Fibroblast of lung (primary cell): Measurements from ENCODE around the gene KIZ. TPM values are rescaled to one million over a fixed set of nuclear protein-coding genes. Genes with fewer than 3 reads are reported as not detected.

Experiments
- DNase-seq, 2 donors: peaks; one replicate each; pipeline versions ENCODE4 v3.0.0 to v3.0.0-alpha.2; 2010; ENCODE audit warnings: low read depth in 2 of 2
- H2AFZ ChIP-seq: 2 replicates; pipeline ENCODE4 v1.5.1; 2012; ENCODE audit warnings: low read length, control low read depth, inconsistent platforms
- H3K27ac ChIP-seq: 2 replicates; pipeline ENCODE4 v1.5.1; 2011; ENCODE audit warnings: low read length, control low read depth; ENCODE audit not compliant: insufficient read depth
- H3K27me3 ChIP-seq: 2 replicates; pipeline ENCODE4 v1.5.1; 2011; ENCODE audit warnings: mild to moderate bottlenecking, low read length; ENCODE audit not compliant: control insufficient read depth, insufficient read depth
- H3K36me3 ChIP-seq: 2 replicates; pipeline ENCODE4 v1.5.1; 2011; ENCODE audit warnings: low read length; ENCODE audit not compliant: control insufficient read depth, insufficient read depth
- H3K4me1 ChIP-seq: 2 replicates; pipeline ENCODE4 v1.5.1; 2011; ENCODE audit warnings: low read length; ENCODE audit not compliant: control insufficient read depth, insufficient read depth; ENCODE audit errors: extremely low read depth
- H3K4me2 ChIP-seq: 2 replicates; pipeline ENCODE4 v1.5.1; 2011; ENCODE audit warnings: low read length, control low read depth; ENCODE audit not compliant: insufficient read depth; ENCODE audit errors: extremely low read depth
- H3K4me3 ChIP-seq, 4 experiments: fragments of 200-600 bp in 1 of 4; sonication (generic) in 1 of 4; replicated peaks in 1 of 4; 2 replicates each; pipeline ENCODE4 v1.5.1; 2011 to 2016; ENCODE audit warnings: low read length in 4 of 4, low read depth in 3 of 4, mild to moderate bottlenecking in 3 of 4, control low read depth in 2 of 4, inconsistent platforms in 1 of 4, mixed read lengths in 1 of 4; ENCODE audit not compliant: insufficient read depth in 1 of 4; ENCODE audit errors: control extremely low read depth in 1 of 4
- H3K79me2 ChIP-seq: 2 replicates; pipeline ENCODE4 v1.5.1; 2012; ENCODE audit warnings: mild to moderate bottlenecking, low read length, inconsistent platforms; ENCODE audit not compliant: control insufficient read depth, insufficient read depth
- H3K9ac ChIP-seq: 2 replicates; pipeline ENCODE4 v1.5.1; 2011; ENCODE audit warnings: mild to moderate bottlenecking, low read length, control low read depth; ENCODE audit not compliant: insufficient read depth
- H3K9me3 ChIP-seq: 2 replicates; pipeline ENCODE4 v1.5.1; 2012; ENCODE audit warnings: low read depth, low read length; ENCODE audit not compliant: control insufficient read depth, insufficient read depth
- H4K20me1 ChIP-seq: 2 replicates; pipeline ENCODE4 v1.5.1; 2011; ENCODE audit warnings: low read length; ENCODE audit not compliant: control insufficient read depth, insufficient read depth; ENCODE audit errors: extremely low read depth
- CTCF ChIP-seq, 2 donors: IDR thresholded peaks in 1 of 2; conservative IDR thresholded peaks in 1 of 2; 1 replicate in 1 of 2; 2 replicates in 1 of 2; pipeline ENCODE4 v1.5.1; 2011 to 2012; ENCODE audit warnings: low read length in 2 of 2, control low read depth in 1 of 2, inconsistent platforms in 1 of 2, low read depth in 1 of 2, mild to moderate bottlenecking in 1 of 2
- EZH2 ChIP-seq: IDR thresholded peaks from 2 replicates; pipeline ENCODE4 v1.5.1; 2012; ENCODE audit warnings: low read length, control low read depth, mild to moderate bottlenecking; ENCODE audit errors: missing control alignments
- polyA plus RNA-seq, 2 donors: library from polyadenylated mRNA; depleted of rRNA in 1 of 2; stranded (reverse) in 1 of 2; unstranded in 1 of 2; fragments of >200 nt; gene quantifications; 2 replicates each; pipeline ENCODE4 v1.2.1, GENCODE V29; 2011 to 2012; ENCODE audit warnings: missing spikeins in 1 of 2
- total RNA-seq: library from RNA; depleted of rRNA; stranded (reverse); fragments of >200 nt; gene quantifications from 2 replicates; pipeline ENCODE4 v1.2.1, GENCODE V29; 2014

The KIZ gene
- total and polyA plus RNA-seq, 2 donors (not counting 1 experiment from before 2014, with no cell fraction given) = 11.5 to 23.5 TPM

GRCh38 chr20:21175433-21175832, 49.6 kb downstream of the KIZ start:
- no peaks in the 10 kb centered on the region for H3K4me1 ChIP-seq
- DNase-seq = no peak

GRCh38 chr20:21177767-21178166, 51.9 kb downstream of the KIZ start:
- Histone ChIP-seq H2AFZ (no peak overlapping the region), H3K4me3 (no peak overlapping the region), H3K36me3 (no peaks in the 10 kb centered on the region), H4K20me1 (no peaks in the 10 kb centered on the region), H3K9ac (no peak overlapping the region), H3K9me3 (no peaks in the 10 kb centered on the region), H3K27me3 (no peaks in the 10 kb centered on the region), H3K4me1 (no peaks in the 10 kb centered on the region), H3K27ac (no peak overlapping the region), H3K4me2 (no peak overlapping the region), H3K79me2 (no peaks in the 10 kb centered on the region)
- DNase-seq = no peak
- no peak for TF ChIP-seq EZH2

More at GRCh38 chr20:21175433-21175832, 49.6 kb downstream of the KIZ start:
- H3K4me2 ChIP-seq = no peak overlapping the region
- H3K79me2 ChIP-seq = no peaks in the 10 kb centered on the region
- TF ChIP-seq CTCF (conservative IDR thresholded peaks at IDR 0.05 in 1 of 2, IDR thresholded peaks at IDR 0.05 in 1 of 2; ENCODE audit: low read depth in 1 of 2, low read length in 2 of 2) (no peak), EZH2 (no peak)
- no peak overlapping the region for H3K4me3 ChIP-seq
- no peak overlapping the region for H2AFZ ChIP-seq
- H3K27me3 ChIP-seq = no peaks in the 10 kb centered on the region
- H4K20me1 ChIP-seq = no peaks in the 10 kb centered on the region
- H3K36me3 ChIP-seq = no peaks in the 10 kb centered on the region
- no peaks in the 10 kb centered on the region for H3K9me3 ChIP-seq
- H3K9ac ChIP-seq = no peak overlapping the region
- no peak overlapping the region for H3K27ac ChIP-seq

- peak in 1 of 2 donors; percentile 80 for DNase-seq
- H3K4me3 ChIP-seq = no peak overlapping the region
- TF ChIP-seq EZH2 (no peak), CTCF (conservative IDR thresholded peaks at IDR 0.05 in 1 of 2, IDR thresholded peaks at IDR 0.05 in 1 of 2; ENCODE audit: low read depth in 1 of 2, low read length in 2 of 2) (no peak)
- H3K4me1 ChIP-seq = peaks cover 4% of the 10 kb centered on the region
- H3K9ac ChIP-seq = no peak overlapping the region
- H3K9me3 ChIP-seq = no peaks in the 10 kb centered on the region
- H4K20me1 ChIP-seq = no peaks in the 10 kb centered on the region
- no peak overlapping the region for H3K4me2 ChIP-seq
- H3K79me2 ChIP-seq = no peaks in the 10 kb centered on the region
- H2AFZ ChIP-seq = no peak overlapping the region
- no peak overlapping the region for H3K27ac ChIP-seq
- no peaks in the 10 kb centered on the region for H3K36me3 ChIP-seq
- no peaks in the 10 kb centered on the region for H3K27me3 ChIP-seq
Observed at GRCh38 chr20:21179757-21180156, 53.9 kb downstream of the KIZ start.
